Body of pancreas (tissue), 4 donors: ENCODE results near the gene DMD.

Experiments used
- CTCF ChIP-seq, 7 experiments: fragments of 450-650 bp in 4 of 7; fragments of 200-600 bp in 3 of 7; sonication (generic) in 3 of 7; IDR thresholded peaks; one replicate each; pipeline ENCODE4 v1.5.1; 2016 to 2019; ENCODE audit warnings: antibody characterized with exemption in 7 of 7
- POLR2A ChIP-seq, 3 donors: fragments of 450-650 bp; IDR thresholded peaks; one replicate each; pipeline ENCODE4 v1.6.1; 2016; ENCODE audit warnings: antibody characterized with exemption in 3 of 3, mild to moderate bottlenecking in 2 of 3

DNA sequence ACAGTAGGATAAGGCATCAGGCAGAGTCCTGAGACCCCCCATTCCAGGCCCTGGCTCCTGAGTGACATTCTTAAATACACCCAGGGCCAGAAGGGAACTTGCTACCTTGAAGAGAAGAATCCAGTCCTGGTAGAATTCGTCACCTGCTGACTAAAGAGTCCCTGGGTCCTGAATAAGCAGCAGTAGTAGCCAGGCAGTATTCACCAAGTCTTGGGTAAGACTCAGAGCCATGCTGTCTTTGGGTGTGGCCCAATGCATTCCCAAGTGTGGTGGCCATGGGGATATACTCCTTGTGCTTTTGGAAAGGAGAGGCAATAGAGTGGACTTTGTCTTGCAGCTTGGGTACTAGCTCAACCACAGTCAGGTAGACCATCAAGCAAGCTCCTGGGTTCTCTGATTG is 359.1 kb downstream of the DMD start:
- no peak for TF ChIP-seq CTCF (IDR thresholded peaks at IDR 0.05)
- no peak for TF ChIP-seq POLR2A (IDR thresholded peaks at IDR 0.05)
